ENCODE measurements around the gene PCDHB5. TPM values are rescaled to one million over a fixed set of nuclear protein-coding genes. Genes with fewer than 3 reads are reported as not detected.
"Not testable (repeated sequence)": the region's sequence is repeated elsewhere in the genome, so short reads cannot be mapped to it uniquely, and the experiment has no call there.

PCDHB5 gene
- total and polyA plus RNA-seq, 12 donors, result 0.73 to 7.4 (median 4.3) TPM

GRCh38 chr5:141119250-141119649, 15.8 kb upstream of the PCDHB5 start:
- Histone ChIP-seq H3K4me3 (no peak overlapping the region), H3K36me3 (no peaks in the 10 kb centered on the region), H3K27me3 (peaks cover 0 to 25% (median 18%) of the 10 kb centered on the region in 7 donors), H3K9me3 (peaks cover 0 to 78% (median 14%) of the 10 kb centered on the region in 11 donors), H3K27ac (no peak overlapping the region), H3K4me1 (no peaks in the 10 kb centered on the region)
- 27 to 42% methylated on average over 2 of the region's 2 CpGs for WGBS, 2 donors
- DNase-seq (no peak), ATAC-seq (no peak)
- TF ChIP-seq, protein P1, sequence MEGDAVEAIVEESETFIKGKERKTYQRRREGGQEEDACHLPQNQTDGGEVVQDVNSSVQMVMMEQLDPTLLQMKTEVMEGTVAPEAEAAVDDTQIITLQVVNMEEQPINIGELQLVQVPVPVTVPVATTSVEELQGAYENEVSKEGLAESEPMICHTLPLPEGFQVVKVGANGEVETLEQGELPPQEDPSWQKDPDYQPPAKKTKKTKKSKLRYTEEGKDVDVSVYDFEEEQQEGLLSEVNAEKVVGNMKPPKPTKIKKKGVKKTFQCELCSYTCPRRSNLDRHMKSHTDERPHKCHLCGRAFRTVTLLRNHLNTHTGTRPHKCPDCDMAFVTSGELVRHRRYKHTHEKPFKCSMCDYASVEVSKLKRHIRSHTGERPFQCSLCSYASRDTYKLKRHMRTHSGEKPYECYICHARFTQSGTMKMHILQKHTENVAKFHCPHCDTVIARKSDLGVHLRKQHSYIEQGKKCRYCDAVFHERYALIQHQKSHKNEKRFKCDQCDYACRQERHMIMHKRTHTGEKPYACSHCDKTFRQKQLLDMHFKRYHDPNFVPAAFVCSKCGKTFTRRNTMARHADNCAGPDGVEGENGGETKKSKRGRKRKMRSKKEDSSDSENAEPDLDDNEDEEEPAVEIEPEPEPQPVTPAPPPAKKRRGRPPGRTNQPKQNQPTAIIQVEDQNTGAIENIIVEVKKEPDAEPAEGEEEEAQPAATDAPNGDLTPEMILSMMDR (IDR thresholded peaks at IDR 0.05), result no peak
- intact Hi-C loops (cut with DNase I), result no loop called here

- DNase-seq (peak in 1 of 2 donors; percentile 45), ATAC-seq (peak in 1 of 8 donors; percentile 51)
- H3K27me3 ChIP-seq, result peaks cover 0 to 37% (median 19%) of the 10 kb centered on the region in 7 donors
- intact Hi-C loops (cut with DNase I), result loop anchor here in 1 of 10 donors (10.0 kb wide), 1 partner anchor 443 kb away; no protein-coding TSS in a partner anchor
- H3K9me3 ChIP-seq, result peaks cover 0 to 74% (median 10%) of the 10 kb centered on the region in 11 donors
- H3K4me3 ChIP-seq, result peak within 1 kb of the TSS; percentile 4 to 59 (median 35)
- H3K27ac ChIP-seq, result peak within 1 kb of the TSS in 3 of 10 donors; percentile 3 to 55 (median 35)
- TF ChIP-seq, protein P1 (IDR thresholded peaks at IDR 0.05), result peak in 8 of 9 donors; percentile 20 to 60 (median 43)
- no peaks in the 10 kb centered on the region for H3K4me1 ChIP-seq
- WGBS, 2 donors, result 14 to 15% methylated on average over 16 of the region's 16 CpGs
- H3K36me3 ChIP-seq, result no peaks in the 10 kb centered on the region
These were observed 13.4 kb upstream of the PCDHB5 start, which contains the start of gene PCDHB4 for GRCh38 chr5:141121563-141121962. TSS of gene PCDHB4 (plus strand) at chr5:141121818. CDS start at chr5:141121999, 181 bp downstream.

GRCh38 chr5:141121985-141122384, 13.0 kb upstream of the PCDHB5 start:
- DNase-seq (no peak), ATAC-seq (peak in 2 of 8 donors; percentile 44 to 49)
- peaks cover 0 to 41% (median 19%) of the 10 kb centered on the region in 7 donors for H3K27me3 ChIP-seq
- peak overlapping the region; percentile 4 to 59 (median 35) for H3K4me3 ChIP-seq
- intact Hi-C loops (cut with DNase I), result loop anchor here in 1 of 10 donors (10.0 kb wide), 1 partner anchor 443 kb away; no protein-coding TSS in a partner anchor
- peaks cover 0 to 74% (median 7%) of the 10 kb centered on the region in 11 donors for H3K9me3 ChIP-seq
- H3K36me3 ChIP-seq, result no peaks in the 10 kb centered on the region
- TF ChIP-seq, protein P1 (IDR thresholded peaks at IDR 0.05), result no peak
- H3K27ac ChIP-seq, result peak overlapping the region in 3 of 10 donors; percentile 3 to 55 (median 35)
- no peaks in the 10 kb centered on the region for H3K4me1 ChIP-seq
- 31% methylated on average over 12 of the region's 12 CpGs for WGBS, 2 donors

DNA sequence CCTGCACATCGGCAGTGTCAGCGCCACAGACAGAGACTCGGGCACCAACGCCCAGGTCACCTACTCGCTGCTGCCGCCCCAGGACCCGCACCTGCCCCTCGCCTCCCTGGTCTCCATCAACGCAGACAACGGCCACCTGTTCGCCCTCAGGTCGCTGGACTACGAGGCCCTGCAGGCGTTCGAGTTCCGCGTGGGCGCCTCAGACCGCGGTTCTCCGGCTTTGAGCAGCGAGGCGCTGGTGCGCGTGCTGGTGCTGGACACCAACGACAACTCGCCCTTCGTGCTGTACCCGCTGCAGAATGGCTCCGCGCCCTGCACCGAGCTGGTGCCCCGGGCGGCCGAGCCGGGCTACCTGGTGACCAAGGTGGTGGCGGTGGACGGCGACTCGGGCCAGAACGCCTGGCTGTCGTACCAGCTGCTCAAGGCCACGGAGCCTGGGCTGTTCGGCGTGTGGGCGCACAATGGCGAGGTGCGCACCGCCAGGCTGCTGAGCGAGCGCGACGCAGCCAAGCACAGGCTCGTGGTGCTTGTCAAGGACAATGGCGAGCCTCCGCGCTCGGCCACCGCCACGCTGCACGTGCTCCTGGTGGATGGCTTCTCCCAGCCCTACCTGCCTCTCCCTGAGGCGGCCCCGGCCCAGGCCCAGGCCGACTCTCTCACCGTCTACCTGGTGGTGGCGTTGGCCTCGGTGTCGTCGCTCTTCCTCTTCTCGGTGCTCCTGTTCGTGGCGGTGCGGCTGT, 11.4 kb upstream of the PCDHB5 start:
- 27 to 29% methylated on average over 43 to 62 of the region's 73 CpGs for WGBS, 2 donors
- H3K4me1 ChIP-seq, H3K36me3 ChIP-seq, H3K27ac ChIP-seq, DNase-seq, H3K4me3 ChIP-seq, ATAC-seq: not testable (repeated sequence)
- H3K27me3 ChIP-seq, result peaks cover 0 to 42% (median 19%) of the 10 kb centered on the region in 7 donors
- H3K9me3 ChIP-seq, result peaks cover 0 to 75% (median 6%) of the 10 kb centered on the region in 11 donors
- intact Hi-C loops (cut with DNase I), result loop anchor here in 1 of 10 donors (10.0 kb wide), 1 partner anchor 441 kb away; no protein-coding TSS in a partner anchor

Measured in heart right ventricle (tissue), 16 donors.